HepG2 (cell line): ENCODE measurements around the gene UGT2B15. TPM values are rescaled to one million over a fixed set of nuclear protein-coding genes. Genes with fewer than 3 reads are reported as not detected.

ENCODE experiments used
- CC2D1A ChIP-seq: sonication (generic); formaldehyde crosslinking; IDR thresholded peaks from 2 replicates; pipeline ENCODE4 v1.8.1; 2023; ENCODE audit warnings: mild to moderate bottlenecking, missing genetic modification reagents
- CEBPG ChIP-seq: IDR thresholded peaks from 2 replicates; pipeline ENCODE4 v1.6.1; 2016
- CENPT ChIP-seq: sonication (generic); formaldehyde crosslinking; IDR thresholded peaks from 2 replicates; pipeline ENCODE4 v1.8.0; 2022; ENCODE audit warnings: low read depth, mild to moderate bottlenecking, moderate library complexity, missing genetic modification reagents
- HMGA1 ChIP-seq: sonication (generic); formaldehyde crosslinking; conservative IDR thresholded peaks from 2 replicates; pipeline ENCODE4 v1.4.0; 2020; ENCODE audit warnings: missing genetic modification reagents
- HNF4G ChIP-seq, 2 experiments: sonication (generic) in 1 of 2; formaldehyde crosslinking in 1 of 2; IDR thresholded peaks; 2 replicates each; pipeline versions ENCODE4 v1.4.0 to v1.6.1; 2011 to 2020; ENCODE audit warnings: borderline replicate concordance in 2 of 2, low read depth in 2 of 2, mild to moderate bottlenecking in 2 of 2, low read length in 1 of 2, missing genetic modification reagents in 1 of 2, moderate library complexity in 1 of 2
- NFYC ChIP-seq: IDR thresholded peaks from 2 replicates; pipeline ENCODE4 v1.6.1; 2016; ENCODE audit warnings: missing genetic modification reagents, missing compliant biosample characterization
- NR2F1 ChIP-seq, 2 experiments: fragments of 450-650 bp in 1 of 2; formaldehyde crosslinking in 1 of 2; IDR thresholded peaks; 2 replicates each; pipeline versions ENCODE4 v1.5.0 to v1.6.1; 2016 to 2020; ENCODE audit warnings: mild to moderate bottlenecking in 1 of 2, missing compliant biosample characterization in 1 of 2, missing genetic modification reagents in 1 of 2, moderate library complexity in 1 of 2
- PPARG ChIP-seq: conservative IDR thresholded peaks from 2 replicates; pipeline ENCODE4 v1.6.1; 2016; ENCODE audit warnings: missing biosample characterization, missing genetic modification reagents
- SKI ChIP-seq: fragments of 450-650 bp; IDR thresholded peaks from one replicate; pipeline ENCODE4 v1.6.1; 2018; ENCODE audit warnings: mild to moderate bottlenecking; ENCODE audit not compliant: partially characterized antibody
- TEAD3 ChIP-seq: optimal IDR thresholded peaks from 2 replicates; pipeline ENCODE3; 2016; ENCODE audit warnings: borderline replicate concordance
- THAP11 ChIP-seq: IDR thresholded peaks from 2 replicates; pipeline ENCODE4 v1.6.1; 2016; ENCODE audit warnings: missing biosample characterization, missing genetic modification reagents
- U2AF1 ChIP-seq: fragments of 200-400 bp; formaldehyde crosslinking; optimal IDR thresholded peaks from 2 replicates; pipeline ENCODE3; 2017; ENCODE audit warnings: mild to moderate bottlenecking, low read depth, low read length
- ZFP62 ChIP-seq: sonication (generic); formaldehyde crosslinking; IDR thresholded peaks from 2 replicates; pipeline ENCODE4 v1.4.0; 2020; ENCODE audit warnings: missing genetic modification reagents
- ZNF232 ChIP-seq: sonication (generic); formaldehyde crosslinking; IDR thresholded peaks from 2 replicates; pipeline ENCODE4 v1.4.0; 2020; ENCODE audit warnings: missing genetic modification reagents, borderline replicate concordance
- ZSCAN12 ChIP-seq: sonication (generic); formaldehyde crosslinking; IDR thresholded peaks from 2 replicates; pipeline ENCODE4 v1.9.0; 2021; ENCODE audit warnings: mild to moderate bottlenecking, missing genetic modification reagents
- polyA plus RNA-seq, 8 experiments: library from polyadenylated mRNA; depleted of rRNA in 3 of 8; stranded (reverse) in 7 of 8; unstranded in 1 of 8; fragments of >200 nt; fragmentation: Illumina TruSeq in 4 of 8; extraction: Trizol in 4 of 8; gene quantifications; 2 replicates each; pipeline versions ENCODE4 v1.2.1 to v1.2.3, GENCODE V29; 2011 to 2016; ENCODE audit warnings: low read depth in 4 of 8, missing spikeins in 1 of 8, mixed read lengths in 1 of 8; ENCODE audit not compliant: insufficient read depth in 1 of 8
- total RNA-seq, 5 experiments: library from RNA; depleted of rRNA; stranded (reverse); fragments of >200 nt; fragmentation: Illumina TruSeq; extraction: Trizol; gene quantifications; 2 replicates each; pipeline ENCODE4 v1.2.3, GENCODE V29; 2016; ENCODE audit warnings: low read depth in 1 of 5
- TF ChIP-seq, protein P1 (sequence below): IDR thresholded peaks from 2 replicates; pipeline ENCODE4 v1.4.0; 2020; ENCODE audit warnings: mild to moderate bottlenecking, missing genetic modification reagents
- TF ChIP-seq, protein P2 (sequence below): sonication (generic); formaldehyde crosslinking; IDR thresholded peaks from 2 replicates; pipeline ENCODE4 v1.4.0; 2020; ENCODE audit warnings: missing genetic modification reagents
- TF ChIP-seq, protein P3 (sequence below): IDR thresholded peaks from 2 replicates; pipeline ENCODE4 v1.6.1; 2016; ENCODE audit warnings: low read depth
- TF ChIP-seq, protein P4 (sequence below): sonication (generic); formaldehyde crosslinking; IDR thresholded peaks from 2 replicates; pipeline ENCODE4 v1.4.0; 2020; ENCODE audit warnings: mild to moderate bottlenecking, missing genetic modification reagents

UGT2B15 gene
- total and polyA plus RNA-seq, 2 of the 13 experiments (the other 11 are each of a cell fraction or from before 2014, with no cell fraction given) = 0.04 to 0.11 TPM

DNA sequence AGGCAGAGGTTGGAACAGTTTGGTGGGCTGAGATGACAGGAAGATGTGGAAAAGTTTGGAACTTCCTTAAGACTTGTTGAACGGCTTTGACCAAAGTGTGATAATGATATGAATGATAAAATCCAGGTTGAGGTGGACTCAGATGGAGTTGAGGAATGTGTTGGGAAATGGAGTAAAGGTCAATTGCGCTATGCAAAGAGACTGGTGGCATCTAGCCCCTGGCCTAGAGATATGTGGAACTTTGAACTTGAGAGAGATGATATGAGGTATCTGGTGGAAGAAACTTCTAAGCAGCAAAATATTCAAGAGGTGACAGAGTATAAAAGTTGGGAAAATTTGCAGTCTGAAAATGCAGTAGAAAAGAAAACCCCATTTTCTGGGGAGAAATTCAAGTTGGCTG lies 73.0 kb downstream of the UGT2B15 start (continued):
- TF ChIP-seq, protein P1, sequence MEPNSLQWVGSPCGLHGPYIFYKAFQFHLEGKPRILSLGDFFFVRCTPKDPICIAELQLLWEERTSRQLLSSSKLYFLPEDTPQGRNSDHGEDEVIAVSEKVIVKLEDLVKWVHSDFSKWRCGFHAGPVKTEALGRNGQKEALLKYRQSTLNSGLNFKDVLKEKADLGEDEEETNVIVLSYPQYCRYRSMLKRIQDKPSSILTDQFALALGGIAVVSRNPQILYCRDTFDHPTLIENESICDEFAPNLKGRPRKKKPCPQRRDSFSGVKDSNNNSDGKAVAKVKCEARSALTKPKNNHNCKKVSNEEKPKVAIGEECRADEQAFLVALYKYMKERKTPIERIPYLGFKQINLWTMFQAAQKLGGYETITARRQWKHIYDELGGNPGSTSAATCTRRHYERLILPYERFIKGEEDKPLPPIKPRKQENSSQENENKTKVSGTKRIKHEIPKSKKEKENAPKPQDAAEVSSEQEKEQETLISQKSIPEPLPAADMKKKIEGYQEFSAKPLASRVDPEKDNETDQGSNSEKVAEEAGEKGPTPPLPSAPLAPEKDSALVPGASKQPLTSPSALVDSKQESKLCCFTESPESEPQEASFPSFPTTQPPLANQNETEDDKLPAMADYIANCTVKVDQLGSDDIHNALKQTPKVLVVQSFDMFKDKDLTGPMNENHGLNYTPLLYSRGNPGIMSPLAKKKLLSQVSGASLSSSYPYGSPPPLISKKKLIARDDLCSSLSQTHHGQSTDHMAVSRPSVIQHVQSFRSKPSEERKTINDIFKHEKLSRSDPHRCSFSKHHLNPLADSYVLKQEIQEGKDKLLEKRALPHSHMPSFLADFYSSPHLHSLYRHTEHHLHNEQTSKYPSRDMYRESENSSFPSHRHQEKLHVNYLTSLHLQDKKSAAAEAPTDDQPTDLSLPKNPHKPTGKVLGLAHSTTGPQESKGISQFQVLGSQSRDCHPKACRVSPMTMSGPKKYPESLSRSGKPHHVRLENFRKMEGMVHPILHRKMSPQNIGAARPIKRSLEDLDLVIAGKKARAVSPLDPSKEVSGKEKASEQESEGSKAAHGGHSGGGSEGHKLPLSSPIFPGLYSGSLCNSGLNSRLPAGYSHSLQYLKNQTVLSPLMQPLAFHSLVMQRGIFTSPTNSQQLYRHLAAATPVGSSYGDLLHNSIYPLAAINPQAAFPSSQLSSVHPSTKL = 0 out of 2 replicates have a peak, but pooled peaks have one; percentile 23
- TF ChIP-seq ZNF232 (no peak), PPARG (CRISPR knock-in tag) (peak; percentile 85), CC2D1A (CRISPR knock-in tag) (no peak), NR2F1 (CRISPR knock-in tag; IDR thresholded peaks at IDR 0.05) (no peak), NFYC (CRISPR knock-in tag) (no peak), CENPT (no peak), U2AF1 (no peak), CEBPG (CRISPR knock-in tag) (peak; percentile 51; the same call in 1 of the 2 replicates), HNF4G (IDR thresholded peaks at IDR 0.05; ENCODE audit: borderline replicate concordance, low read depth, low read length) (peak; percentile 35; the same call in 1 of the 2 replicates), HNF4G (CRISPR knock-in tag; IDR thresholded peaks at IDR 0.05; ENCODE audit: borderline replicate concordance, low read depth) (no peak), ZSCAN12 (CRISPR knock-in tag) (no peak), THAP11 (CRISPR knock-in tag) (no peak), HMGA1 (CRISPR knock-in tag) (no peak), ZFP62 (CRISPR knock-in tag) (no peak), TEAD3 (CRISPR knock-in tag) (peak; percentile 55), SKI (peak; percentile 59)
- TF ChIP-seq, protein P2, sequence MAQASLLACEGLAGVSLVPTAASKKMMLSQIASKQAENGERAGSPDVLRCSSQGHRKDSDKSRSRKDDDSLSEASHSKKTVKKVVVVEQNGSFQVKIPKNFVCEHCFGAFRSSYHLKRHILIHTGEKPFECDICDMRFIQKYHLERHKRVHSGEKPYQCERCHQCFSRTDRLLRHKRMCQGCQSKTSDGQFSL = no peak
- TF ChIP-seq, protein P3, sequence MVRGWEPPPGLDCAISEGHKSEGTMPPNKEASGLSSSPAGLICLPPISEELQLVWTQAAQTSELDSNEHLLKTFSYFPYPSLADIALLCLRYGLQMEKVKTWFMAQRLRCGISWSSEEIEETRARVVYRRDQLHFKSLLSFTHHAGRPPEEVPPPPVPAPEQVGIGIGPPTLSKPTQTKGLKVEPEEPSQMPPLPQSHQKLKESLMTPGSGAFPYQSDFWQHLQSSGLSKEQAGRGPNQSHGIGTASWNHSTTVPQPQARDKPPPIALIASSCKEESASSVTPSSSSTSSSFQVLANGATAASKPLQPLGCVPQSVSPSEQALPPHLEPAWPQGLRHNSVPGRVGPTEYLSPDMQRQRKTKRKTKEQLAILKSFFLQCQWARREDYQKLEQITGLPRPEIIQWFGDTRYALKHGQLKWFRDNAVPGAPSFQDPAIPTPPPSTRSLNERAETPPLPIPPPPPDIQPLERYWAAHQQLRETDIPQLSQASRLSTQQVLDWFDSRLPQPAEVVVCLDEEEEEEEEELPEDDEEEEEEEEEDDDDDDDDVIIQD (CRISPR knock-in tag) = 0 out of 2 replicates have a peak, but pooled peaks have one; percentile 20
- TF ChIP-seq, protein P4, sequence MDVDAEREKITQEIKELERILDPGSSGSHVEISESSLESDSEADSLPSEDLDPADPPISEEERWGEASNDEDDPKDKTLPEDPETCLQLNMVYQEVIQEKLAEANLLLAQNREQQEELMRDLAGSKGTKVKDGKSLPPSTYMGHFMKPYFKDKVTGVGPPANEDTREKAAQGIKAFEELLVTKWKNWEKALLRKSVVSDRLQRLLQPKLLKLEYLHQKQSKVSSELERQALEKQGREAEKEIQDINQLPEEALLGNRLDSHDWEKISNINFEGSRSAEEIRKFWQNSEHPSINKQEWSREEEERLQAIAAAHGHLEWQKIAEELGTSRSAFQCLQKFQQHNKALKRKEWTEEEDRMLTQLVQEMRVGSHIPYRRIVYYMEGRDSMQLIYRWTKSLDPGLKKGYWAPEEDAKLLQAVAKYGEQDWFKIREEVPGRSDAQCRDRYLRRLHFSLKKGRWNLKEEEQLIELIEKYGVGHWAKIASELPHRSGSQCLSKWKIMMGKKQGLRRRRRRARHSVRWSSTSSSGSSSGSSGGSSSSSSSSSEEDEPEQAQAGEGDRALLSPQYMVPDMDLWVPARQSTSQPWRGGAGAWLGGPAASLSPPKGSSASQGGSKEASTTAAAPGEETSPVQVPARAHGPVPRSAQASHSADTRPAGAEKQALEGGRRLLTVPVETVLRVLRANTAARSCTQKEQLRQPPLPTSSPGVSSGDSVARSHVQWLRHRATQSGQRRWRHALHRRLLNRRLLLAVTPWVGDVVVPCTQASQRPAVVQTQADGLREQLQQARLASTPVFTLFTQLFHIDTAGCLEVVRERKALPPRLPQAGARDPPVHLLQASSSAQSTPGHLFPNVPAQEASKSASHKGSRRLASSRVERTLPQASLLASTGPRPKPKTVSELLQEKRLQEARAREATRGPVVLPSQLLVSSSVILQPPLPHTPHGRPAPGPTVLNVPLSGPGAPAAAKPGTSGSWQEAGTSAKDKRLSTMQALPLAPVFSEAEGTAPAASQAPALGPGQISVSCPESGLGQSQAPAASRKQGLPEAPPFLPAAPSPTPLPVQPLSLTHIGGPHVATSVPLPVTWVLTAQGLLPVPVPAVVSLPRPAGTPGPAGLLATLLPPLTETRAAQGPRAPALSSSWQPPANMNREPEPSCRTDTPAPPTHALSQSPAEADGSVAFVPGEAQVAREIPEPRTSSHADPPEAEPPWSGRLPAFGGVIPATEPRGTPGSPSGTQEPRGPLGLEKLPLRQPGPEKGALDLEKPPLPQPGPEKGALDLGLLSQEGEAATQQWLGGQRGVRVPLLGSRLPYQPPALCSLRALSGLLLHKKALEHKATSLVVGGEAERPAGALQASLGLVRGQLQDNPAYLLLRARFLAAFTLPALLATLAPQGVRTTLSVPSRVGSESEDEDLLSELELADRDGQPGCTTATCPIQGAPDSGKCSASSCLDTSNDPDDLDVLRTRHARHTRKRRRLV = no peak
